Measurements from ENCODE around the gene CDRT4. TPM values are rescaled to one million over a fixed set of nuclear protein-coding genes. Genes with fewer than 3 reads are reported as not detected.

The CDRT4 gene
- total RNA-seq, 2 experiments from 2014 or later: 3.6 to 3.7 TPM

GRCh38 chr17:15453246-15453645 is 14.2 kb downstream of the CDRT4 start:
- Mint-ChIP-seq H3K4me3 (no peak overlapping the region), H3K27me3 (no peaks in the 10 kb centered on the region), H3K36me3 (ENCODE audit: low read depth) (peaks cover 17% of the 10 kb centered on the region), H3K27ac (no peak overlapping the region), H3K9me3 (peaks cover 10% of the 10 kb centered on the region), H3K4me1 (ENCODE audit: low read depth) (no peaks in the 10 kb centered on the region)
- ChIA-PET CTCF (no interaction called here), POLR2A (no interaction called here)
- ATAC-seq (no peak), DNase-seq (no peak)
- intact Hi-C loops (cut with micrococcal nuclease): no loop called here
- TF ChIP-seq CTCF (IDR thresholded peaks at IDR 0.05): no peak

DNA sequence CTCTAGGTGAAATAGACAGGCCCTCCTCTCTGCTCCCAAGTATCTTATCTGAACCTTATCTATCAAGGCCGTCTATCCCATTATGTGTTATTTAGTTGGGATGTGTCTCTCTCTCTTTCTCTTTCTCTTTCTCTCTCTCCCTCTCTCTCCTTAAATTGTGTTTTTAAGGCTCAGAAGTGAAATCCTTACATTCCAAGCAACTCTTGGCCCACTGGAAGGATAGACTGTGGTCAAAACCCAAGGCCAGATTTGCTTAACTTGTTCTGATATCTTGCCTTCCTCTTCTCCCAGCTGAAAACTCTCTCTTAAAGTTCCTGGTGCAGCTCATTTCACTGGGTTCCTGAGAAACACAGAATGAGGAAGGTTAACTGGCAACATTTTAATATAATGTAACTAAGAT is 14.7 kb downstream of the CDRT4 start:
- POLR2A ChIA-PET: no interaction called here
- no peak overlapping the region for H3K4me3 Mint-ChIP-seq
- intact Hi-C loops (cut with micrococcal nuclease): no loop called here
- peaks cover 10% of the 10 kb centered on the region for H3K9me3 Mint-ChIP-seq
- peaks cover 17% of the 10 kb centered on the region for H3K36me3 Mint-ChIP-seq (ENCODE audit: low read depth)
- no peaks in the 10 kb centered on the region for H3K4me1 Mint-ChIP-seq (ENCODE audit: low read depth)
- no peak for DNase-seq
- H3K27ac Mint-ChIP-seq: no peak overlapping the region
- CTCF ChIA-PET: no interaction called here
- no peak for TF ChIP-seq CTCF (IDR thresholded peaks at IDR 0.05)
- no peaks in the 10 kb centered on the region for H3K27me3 Mint-ChIP-seq
- ATAC-seq: no peak

GRCh38 chr17:15451680-15452079 is 15.7 kb downstream of the CDRT4 start:
- ATAC-seq (no peak), DNase-seq (no peak)
- CTCF ChIA-PET: no interaction called here
- TF ChIP-seq CTCF (IDR thresholded peaks at IDR 0.05): no peak
- H3K36me3 Mint-ChIP-seq (ENCODE audit: low read depth): peaks cover 10% of the 10 kb centered on the region
- H3K27ac Mint-ChIP-seq: no peak overlapping the region
- intact Hi-C loops (cut with micrococcal nuclease): no loop called here
- POLR2A ChIA-PET: no interaction called here
- no peak overlapping the region for H3K4me3 Mint-ChIP-seq
- no peaks in the 10 kb centered on the region for H3K4me1 Mint-ChIP-seq (ENCODE audit: low read depth)
- H3K9me3 Mint-ChIP-seq: peaks cover 10% of the 10 kb centered on the region
- H3K27me3 Mint-ChIP-seq: no peaks in the 10 kb centered on the region

- Mint-ChIP-seq H3K27me3 (no peaks in the 10 kb centered on the region), H3K4me1 (ENCODE audit: low read depth) (peaks cover 10% of the 10 kb centered on the region)
These were observed 18.9 kb downstream of the CDRT4 start for GRCh38 chr17:15448580-15448956.

GRCh38 chr17:15447928-15448579 is 19.4 kb downstream of the CDRT4 start:
- no peaks in the 10 kb centered on the region for H3K36me3 Mint-ChIP-seq (ENCODE audit: low read depth)
- no peak for ATAC-seq

More at GRCh38 chr17:15448580-15448956, 18.9 kb downstream of the CDRT4 start:
- H3K27ac Mint-ChIP-seq: no peak overlapping the region
- H3K4me3 Mint-ChIP-seq: no peak overlapping the region
- no peaks in the 10 kb centered on the region for H3K36me3 Mint-ChIP-seq (ENCODE audit: low read depth)
- CTCF ChIA-PET: no interaction called here
- POLR2A ChIA-PET: no interaction called here
- ATAC-seq (no peak), DNase-seq (no peak)
- TF ChIP-seq CTCF (IDR thresholded peaks at IDR 0.05): no peak
- H3K9me3 Mint-ChIP-seq: no peaks in the 10 kb centered on the region
- intact Hi-C loops (cut with micrococcal nuclease): no loop called here

More at GRCh38 chr17:15447928-15448579, 19.4 kb downstream of the CDRT4 start:
- Mint-ChIP-seq H3K4me1 (ENCODE audit: low read depth) (peaks cover 10% of the 10 kb centered on the region), H3K9me3 (no peaks in the 10 kb centered on the region), H3K27ac (no peak overlapping the region), H3K27me3 (no peaks in the 10 kb centered on the region), H3K4me3 (no peak overlapping the region)
- ChIA-PET POLR2A (no interaction called here), CTCF (no interaction called here)
- no peak for DNase-seq
- intact Hi-C loops (cut with micrococcal nuclease): no loop called here
- no peak for TF ChIP-seq CTCF (IDR thresholded peaks at IDR 0.05)
